HG02970 (cell line): ENCODE measurements around the gene AP5Z1.

Source experiments
- ATAC-seq: cut with Tn5 transposase; IDR thresholded peaks from one replicate; pipeline ENCODE4 v1.9.1; 2021; ENCODE audit warnings: mild to moderate bottlenecking, moderate library complexity, moderate number of reproducible peaks; ENCODE audit not compliant: unreplicated experiment, low FRiP score

Gene AP5Z1

DNA sequence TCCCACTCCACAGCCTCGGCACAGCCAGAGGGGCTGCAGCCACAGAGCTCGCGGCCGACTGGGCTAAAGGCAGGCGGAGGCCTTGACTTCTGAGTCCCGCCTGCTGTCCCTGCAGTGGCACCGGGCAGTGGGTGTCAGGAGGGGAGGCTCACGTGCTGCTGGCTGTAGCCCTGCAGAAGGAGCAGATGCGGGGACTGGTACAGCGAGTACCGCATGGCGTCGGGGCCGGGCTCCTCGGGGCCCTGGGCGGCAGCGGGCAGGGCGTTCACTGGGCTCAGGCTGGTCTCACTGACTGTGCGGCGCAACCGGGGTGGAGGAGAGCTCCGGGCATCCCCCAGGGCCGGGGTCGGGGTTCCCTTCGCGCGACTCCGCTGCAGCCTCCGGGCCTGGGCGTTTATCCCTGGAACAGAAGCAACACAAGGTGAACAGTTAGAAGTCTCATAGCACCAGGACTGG is 60.8 kb downstream of the AP5Z1 start:
- no peak for ATAC-seq

DNA sequence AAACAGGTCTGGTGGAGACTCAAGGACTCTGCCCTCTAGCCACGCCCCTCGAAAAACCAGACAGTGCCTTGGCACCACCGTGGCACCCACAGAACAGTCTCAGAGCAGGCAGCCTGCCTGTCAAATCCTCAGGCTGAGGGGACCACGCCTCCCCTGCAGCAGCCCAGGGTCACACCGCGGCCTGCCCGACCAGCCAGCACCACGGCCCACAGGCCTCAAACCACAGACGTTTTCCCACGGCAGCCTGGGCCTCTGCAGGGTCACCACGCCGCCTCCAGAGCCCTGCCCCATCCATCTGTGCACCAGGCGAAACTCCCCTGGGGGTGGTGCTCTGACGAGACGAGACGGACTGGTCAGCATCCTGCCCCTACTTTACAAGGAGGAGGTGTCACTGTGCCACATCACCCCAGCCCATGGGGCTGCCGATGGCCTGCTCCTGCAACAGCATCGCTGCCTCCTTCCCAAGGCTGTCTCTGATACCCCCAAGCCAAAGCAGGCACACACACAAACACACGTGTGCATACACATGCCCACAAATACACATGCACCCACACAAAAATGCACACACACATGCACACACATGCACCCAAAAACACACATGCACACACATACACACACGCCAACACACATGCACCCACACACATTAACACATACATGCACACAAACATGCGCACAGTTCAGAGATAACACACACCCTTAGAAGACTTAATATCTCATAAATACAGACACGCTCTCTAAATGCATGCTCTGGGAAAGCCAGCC is 61.8 kb downstream of the AP5Z1 start:
- no peak for ATAC-seq

DNA sequence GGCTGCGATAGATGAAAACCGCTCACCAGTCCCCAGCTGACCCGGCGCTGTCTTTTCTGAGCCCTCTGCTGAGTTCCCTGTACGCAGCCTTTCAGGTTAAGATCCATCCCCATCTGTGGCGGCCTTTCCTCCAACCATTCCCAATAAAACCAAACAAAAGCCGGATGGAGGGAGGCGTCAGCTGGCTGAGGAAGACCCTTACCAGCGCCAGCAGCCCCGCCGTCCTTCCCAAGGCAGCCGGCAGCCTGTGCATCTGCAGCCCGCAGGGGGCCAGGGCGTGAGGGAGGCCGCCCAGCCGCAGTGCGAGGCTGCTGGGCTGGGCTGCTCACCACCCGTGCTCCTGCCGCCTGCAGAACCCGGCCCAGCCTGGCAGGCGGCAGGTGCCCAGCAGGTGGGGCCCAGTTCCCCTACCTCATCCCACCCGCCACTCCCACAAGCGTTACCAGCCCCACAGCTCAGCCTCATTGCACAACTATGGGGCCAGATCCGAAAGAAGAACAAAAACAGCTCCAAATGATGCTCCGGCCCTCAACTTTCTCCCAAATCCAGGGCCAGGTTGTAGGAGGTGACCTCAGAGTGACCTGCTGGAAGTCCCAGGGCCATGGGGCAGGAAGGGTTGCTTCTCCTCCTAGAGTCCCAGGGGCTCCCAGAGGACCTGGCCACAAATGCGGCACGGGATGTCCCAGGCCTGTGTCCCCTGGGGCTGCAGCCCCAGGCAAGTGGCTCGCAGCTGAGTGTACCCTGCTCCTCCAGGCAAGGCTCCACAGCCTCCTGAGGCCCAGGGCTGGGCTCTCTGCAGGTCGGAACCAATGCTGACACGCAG is 62.6 kb downstream of the AP5Z1 start:
- ATAC-seq = no peak

DNA sequence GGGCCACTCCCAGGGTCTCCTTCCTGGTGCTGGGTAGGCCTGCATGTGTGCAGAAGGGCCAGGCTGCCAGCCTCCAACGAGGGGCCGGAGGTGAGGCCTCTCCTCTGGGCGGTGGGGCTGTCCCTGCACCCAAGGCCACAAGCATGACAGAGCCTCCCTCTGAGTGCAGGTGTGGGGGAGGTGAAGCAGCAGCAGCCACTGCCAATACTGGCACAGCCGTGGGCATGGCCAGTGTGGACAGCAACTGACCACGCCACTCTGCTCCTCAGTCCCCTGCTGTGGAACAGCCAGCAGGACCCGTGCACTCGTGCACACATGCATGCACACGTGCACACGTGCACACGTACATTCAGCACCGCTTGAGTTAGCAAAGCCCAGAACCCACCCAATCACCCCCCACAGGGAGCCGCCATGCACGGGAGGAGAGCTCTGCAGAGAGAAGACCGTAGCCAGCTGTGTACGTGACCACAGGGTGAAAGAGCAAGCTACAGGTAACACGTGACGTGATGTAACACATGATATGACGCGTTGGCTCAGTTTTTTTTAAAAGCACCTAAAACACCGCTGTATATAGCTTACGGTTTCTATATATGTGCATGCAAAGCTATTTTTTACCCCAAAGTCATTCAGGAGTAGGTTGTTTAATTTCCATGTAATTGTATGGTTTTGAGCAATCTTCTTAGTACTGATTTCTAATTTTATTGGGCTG is 63.4 kb downstream of the AP5Z1 start:
- no peak for ATAC-seq

DNA sequence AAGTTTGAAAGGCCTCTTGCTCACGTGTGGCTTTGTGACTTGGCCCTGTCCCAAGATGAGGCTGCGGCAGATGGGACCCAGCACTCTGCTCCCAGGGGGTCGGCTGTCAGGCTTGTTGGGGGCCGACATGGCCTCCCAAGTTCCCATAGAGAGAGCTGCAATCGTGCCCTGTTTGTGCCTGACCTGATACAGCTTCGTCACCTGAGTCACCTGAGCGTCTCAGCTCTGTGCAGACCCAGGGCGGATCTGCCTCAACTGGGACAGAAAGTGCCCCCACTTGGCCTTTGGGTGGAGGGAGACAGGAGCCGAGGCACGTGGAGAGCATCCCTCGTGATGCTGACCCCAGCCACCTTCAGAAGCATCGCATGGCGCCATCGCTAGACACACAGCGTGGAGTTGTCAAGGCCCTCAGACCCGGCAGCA is 64.7 kb downstream of the AP5Z1 start:
- no peak for ATAC-seq
